GM12801 (cell line): Measurements from ENCODE around the gene BRPF3.

ENCODE experiments used
- TF ChIP-seq, protein P1 (sequence below): IDR thresholded peaks from one replicate; pipeline ENCODE4 v1.5.1; 2011; ENCODE audit warnings: control low read depth; ENCODE audit not compliant: insufficient read length; ENCODE audit errors: extremely low read depth

Gene BRPF3

DNA sequence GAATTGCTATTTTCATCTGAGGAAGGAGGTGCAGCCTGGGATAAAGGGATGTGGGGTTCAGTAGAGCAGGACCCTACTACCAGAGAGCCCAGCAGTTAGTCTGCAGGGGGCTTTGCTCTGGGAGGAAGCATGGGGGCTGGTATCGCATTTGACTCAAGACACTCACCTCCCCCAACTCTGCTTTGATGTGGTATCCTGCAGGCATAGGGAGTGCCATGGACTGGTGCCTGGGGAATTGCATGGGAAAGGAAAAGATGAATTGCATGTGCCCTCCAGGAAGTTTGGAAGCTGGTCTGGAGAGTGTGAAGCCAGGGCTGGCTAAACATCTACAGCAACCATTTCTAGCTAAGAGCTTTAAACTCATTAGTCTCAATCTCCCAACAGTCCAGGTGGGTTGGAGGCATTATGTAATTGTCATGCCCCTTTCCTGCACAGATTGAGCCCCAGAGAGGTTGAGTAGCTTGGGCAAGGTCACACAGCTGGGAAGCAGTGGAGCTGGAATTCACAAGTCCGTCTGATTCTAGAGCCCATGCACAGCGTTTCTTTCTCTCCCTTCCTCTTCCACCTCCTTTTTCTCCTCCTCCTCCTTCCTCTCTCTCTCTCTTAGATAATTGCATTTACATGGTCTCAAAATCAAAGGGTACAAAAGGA, 47.1 kb downstream of the BRPF3 start:
- TF ChIP-seq, protein P1, sequence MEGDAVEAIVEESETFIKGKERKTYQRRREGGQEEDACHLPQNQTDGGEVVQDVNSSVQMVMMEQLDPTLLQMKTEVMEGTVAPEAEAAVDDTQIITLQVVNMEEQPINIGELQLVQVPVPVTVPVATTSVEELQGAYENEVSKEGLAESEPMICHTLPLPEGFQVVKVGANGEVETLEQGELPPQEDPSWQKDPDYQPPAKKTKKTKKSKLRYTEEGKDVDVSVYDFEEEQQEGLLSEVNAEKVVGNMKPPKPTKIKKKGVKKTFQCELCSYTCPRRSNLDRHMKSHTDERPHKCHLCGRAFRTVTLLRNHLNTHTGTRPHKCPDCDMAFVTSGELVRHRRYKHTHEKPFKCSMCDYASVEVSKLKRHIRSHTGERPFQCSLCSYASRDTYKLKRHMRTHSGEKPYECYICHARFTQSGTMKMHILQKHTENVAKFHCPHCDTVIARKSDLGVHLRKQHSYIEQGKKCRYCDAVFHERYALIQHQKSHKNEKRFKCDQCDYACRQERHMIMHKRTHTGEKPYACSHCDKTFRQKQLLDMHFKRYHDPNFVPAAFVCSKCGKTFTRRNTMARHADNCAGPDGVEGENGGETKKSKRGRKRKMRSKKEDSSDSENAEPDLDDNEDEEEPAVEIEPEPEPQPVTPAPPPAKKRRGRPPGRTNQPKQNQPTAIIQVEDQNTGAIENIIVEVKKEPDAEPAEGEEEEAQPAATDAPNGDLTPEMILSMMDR = no peak

GRCh38 chr6:36244641-36245280, 48.2 kb downstream of the BRPF3 start:
- TF ChIP-seq, protein P1 = no peak

- TF ChIP-seq, protein P1 = no peak
Measured at GRCh38 chr6:36245572-36246061, 49.1 kb downstream of the BRPF3 start.

- TF ChIP-seq, protein P1 = no peak
Measured at GRCh38 chr6:36246506-36247268, 50.1 kb downstream of the BRPF3 start.

DNA sequence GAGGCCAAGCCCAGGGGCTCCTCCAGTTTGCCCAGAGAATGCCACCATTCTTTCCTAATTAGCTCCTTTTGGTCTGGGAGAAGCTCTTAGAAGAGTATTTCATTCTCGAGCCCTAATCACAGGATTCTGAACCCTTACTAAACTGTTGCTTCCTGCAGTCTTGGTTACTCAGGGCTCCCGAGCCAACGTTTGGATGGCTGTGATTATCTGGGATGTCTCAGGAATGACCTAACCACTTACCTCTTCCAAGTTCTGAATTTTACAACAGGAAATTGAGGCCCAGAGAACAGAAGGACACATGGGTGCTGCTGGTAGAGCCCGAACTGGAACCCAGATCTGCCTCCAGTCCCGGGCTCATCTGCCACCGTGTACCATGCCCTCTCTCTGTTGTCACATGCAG, 51.1 kb downstream of the BRPF3 start:
- TF ChIP-seq, protein P1 = no peak

- TF ChIP-seq, protein P1 = no peak
Measured at GRCh38 chr6:36248980-36249379, 52.4 kb downstream of the BRPF3 start.

DNA sequence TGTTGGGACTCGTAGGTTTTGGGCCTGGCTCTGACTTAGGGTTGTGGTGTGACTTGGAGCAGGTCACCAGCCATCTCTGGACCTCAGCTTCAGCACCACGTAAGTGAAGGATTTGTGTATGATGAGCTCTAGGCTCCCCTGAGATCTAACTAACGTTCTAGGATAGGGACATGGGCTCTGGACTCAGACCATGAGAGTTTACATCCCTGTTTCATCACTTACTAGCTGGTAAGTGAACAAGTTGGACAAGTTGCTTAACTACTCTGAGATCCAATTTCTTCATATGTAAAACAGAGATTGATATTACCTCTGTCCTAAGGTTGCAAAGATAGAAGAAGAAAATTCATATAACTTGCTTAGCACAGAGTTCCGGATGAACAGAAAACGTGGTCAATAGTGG, 53.0 kb downstream of the BRPF3 start:
- TF ChIP-seq, protein P1 = no peak
